HEK293 (cell line): ENCODE measurements around the gene PTPN9.

Experiments used
- CTCF ChIA-PET: fragments of 350-600 bp; formaldehyde crosslinking; extraction: SDS; loops from one replicate; lab custom pipeline; 2021; ENCODE audit warnings: antibody characterized with exemption; lab: Yijun Ruan, JAX
- POLR2A ChIA-PET: fragments of 300-600 bp; formaldehyde crosslinking; extraction: SDS; loops from one replicate; lab custom pipeline; 2020; ENCODE audit warnings: antibody characterized with exemption, inconsistent platforms; lab: Yijun Ruan, JAX
- H3K27ac ChIP-seq: fragments of 200-500 bp; sonication (Bioruptor generic); 2 replicates; pipeline ENCODE4 v1.5.1; 2014; ENCODE audit warnings: low read depth, low read length, control low read depth, inconsistent platforms; ENCODE audit errors: extremely low read depth
- H3K36me3 ChIP-seq, 2 experiments: fragments of 200-500 bp in 1 of 2; sonication (Bioruptor generic) in 1 of 2; 1 replicate in 1 of 2; 2 replicates in 1 of 2; pipeline ENCODE4 v1.5.1; 2014 to 2017; ENCODE audit warnings: inconsistent platforms in 2 of 2, low read length in 2 of 2; ENCODE audit not compliant: control insufficient read depth in 2 of 2, insufficient read depth in 1 of 2
- H3K4me1 ChIP-seq: fragments of 200-500 bp; sonication (Bioruptor generic); 2 replicates; pipeline ENCODE4 v1.5.1; 2014; ENCODE audit warnings: mild to moderate bottlenecking, low read length, inconsistent platforms; ENCODE audit not compliant: control insufficient read depth, insufficient read depth
- H3K4me3 ChIP-seq: 2 replicates; pipeline ENCODE4 v1.5.1; 2011; ENCODE audit warnings: low read depth, mild to moderate bottlenecking, control low read depth, low read length, moderate library complexity
- H3K9me3 ChIP-seq: fragments of 200-500 bp; sonication (Bioruptor generic); 2 replicates; pipeline ENCODE4 v1.5.1; 2014; ENCODE audit warnings: low read depth, low read length, inconsistent platforms; ENCODE audit not compliant: control insufficient read depth, insufficient read depth
- EGR2 ChIP-seq: fragments of 450-650 bp; formaldehyde crosslinking; IDR thresholded peaks from 2 replicates; pipeline ENCODE4 v1.5.1; 2016; ENCODE audit warnings: low read depth, missing biosample characterization, missing genetic modification characterization
- GLIS2 ChIP-seq: fragments of 450-650 bp; formaldehyde crosslinking; IDR thresholded peaks from 2 replicates; pipeline ENCODE4 v1.5.1; 2016; ENCODE audit warnings: missing biosample characterization, missing genetic modification characterization
- KLF1 ChIP-seq: fragments of 450-650 bp; formaldehyde crosslinking; IDR thresholded peaks from 2 replicates; pipeline ENCODE4 v1.5.1; 2016; ENCODE audit warnings: missing biosample characterization, missing genetic modification characterization
- KLF8 ChIP-seq: fragments of 450-650 bp; formaldehyde crosslinking; IDR thresholded peaks from 2 replicates; pipeline ENCODE4 v1.5.1; 2016; ENCODE audit warnings: missing biosample characterization, missing genetic modification characterization
- KLF9 ChIP-seq: fragments of 450-650 bp; formaldehyde crosslinking; IDR thresholded peaks from 2 replicates; pipeline ENCODE4 v1.5.1; 2016; ENCODE audit warnings: missing biosample characterization, missing genetic modification characterization, low read depth
- SCRT2 ChIP-seq: fragments of 450-650 bp; formaldehyde crosslinking; IDR thresholded peaks from 2 replicates; pipeline ENCODE4 v1.5.1; 2016; ENCODE audit warnings: missing biosample characterization, missing genetic modification characterization
- SP2 ChIP-seq: fragments of 450-650 bp; formaldehyde crosslinking; IDR thresholded peaks from 2 replicates; pipeline ENCODE4 v1.5.1; 2016; ENCODE audit warnings: missing biosample characterization, missing genetic modification characterization
- SP3 ChIP-seq: fragments of 450-650 bp; formaldehyde crosslinking; IDR thresholded peaks from 2 replicates; pipeline ENCODE4 v1.5.1; 2016; ENCODE audit warnings: missing biosample characterization, missing genetic modification characterization
- ZEB2 ChIP-seq: fragments of 450-650 bp; formaldehyde crosslinking; IDR thresholded peaks from 2 replicates; pipeline ENCODE4 v1.5.1; 2016; ENCODE audit warnings: missing biosample characterization, missing genetic modification characterization
- ZFHX2 ChIP-seq: fragments of 450-650 bp; formaldehyde crosslinking; conservative IDR thresholded peaks from 2 replicates; pipeline ENCODE4 v1.5.1; 2016; ENCODE audit warnings: missing biosample characterization, missing genetic modification characterization
- ZFP69B ChIP-seq: fragments of 450-650 bp; formaldehyde crosslinking; IDR thresholded peaks from 2 replicates; pipeline ENCODE4 v1.5.1; 2016; ENCODE audit warnings: missing biosample characterization, missing genetic modification characterization
- ZNF341 ChIP-seq: fragments of 450-650 bp; formaldehyde crosslinking; IDR thresholded peaks from 2 replicates; pipeline ENCODE4; 2016; ENCODE audit warnings: low read depth, missing biosample characterization, missing genetic modification characterization
- ZNF350 ChIP-seq: fragments of 450-650 bp; formaldehyde crosslinking; IDR thresholded peaks from 2 replicates; pipeline ENCODE4 v1.5.0; 2017; ENCODE audit warnings: missing biosample characterization, mild to moderate bottlenecking, missing genetic modification characterization
- ZNF571 ChIP-seq: fragments of 450-650 bp; formaldehyde crosslinking; IDR thresholded peaks from 2 replicates; pipeline ENCODE4 v1.5.0; 2017; ENCODE audit warnings: missing biosample characterization, missing genetic modification characterization
- ZNF623 ChIP-seq: fragments of 450-650 bp; formaldehyde crosslinking; IDR thresholded peaks from 2 replicates; pipeline ENCODE4 v1.5.1; 2016; ENCODE audit warnings: missing biosample characterization, missing genetic modification characterization
- ZNF76 ChIP-seq: fragments of 450-650 bp; formaldehyde crosslinking; IDR thresholded peaks from 2 replicates; pipeline ENCODE4; 2016; ENCODE audit warnings: low read depth, missing biosample characterization, missing genetic modification characterization, borderline replicate concordance
- ZNF791 ChIP-seq: fragments of 450-650 bp; formaldehyde crosslinking; IDR thresholded peaks from 2 replicates; pipeline ENCODE4 v1.5.1; 2016; ENCODE audit warnings: missing biosample characterization, missing genetic modification characterization
- ZXDB ChIP-seq: fragments of 450-650 bp; formaldehyde crosslinking; IDR thresholded peaks from 2 replicates; pipeline ENCODE4 v1.5.1; 2016; ENCODE audit warnings: missing biosample characterization, missing genetic modification characterization
- TF ChIP-seq, protein P1 (sequence below): fragments of 450-650 bp; formaldehyde crosslinking; IDR thresholded peaks from 2 replicates; pipeline ENCODE4 v1.5.1; 2016; ENCODE audit warnings: missing biosample characterization, missing genetic modification characterization
- TF ChIP-seq, protein P2 (sequence below): fragments of 450-650 bp; formaldehyde crosslinking; IDR thresholded peaks from 2 replicates; pipeline ENCODE4 v1.5.1; 2017; ENCODE audit warnings: missing biosample characterization, missing genetic modification characterization
- TF ChIP-seq, protein P3 (sequence below): fragments of 450-650 bp; formaldehyde crosslinking; IDR thresholded peaks from 2 replicates; pipeline ENCODE4 v1.5.1; 2016; ENCODE audit warnings: missing biosample characterization, missing genetic modification characterization
- TF ChIP-seq, protein P4 (sequence below): fragments of 450-650 bp; formaldehyde crosslinking; IDR thresholded peaks from 2 replicates; pipeline ENCODE4 v1.5.1; 2016; ENCODE audit warnings: missing biosample characterization, missing genetic modification characterization
- TF ChIP-seq, protein P5 (sequence below): fragments of 450-650 bp; formaldehyde crosslinking; IDR thresholded peaks from 2 replicates; pipeline ENCODE4 v1.5.1; 2016; ENCODE audit warnings: missing biosample characterization, missing genetic modification characterization

The PTPN9 gene

GRCh38 chr15:75451674-75452363 lies 127.3 kb downstream of the PTPN9 start, which contains the start of gene SIN3A:
Gene SIN3A (minus strand): TSS chr15:75451690. CDS start chr15:75430375, 21,315 bp downstream.
- peak within 1 kb of the TSS; percentile 96 for H3K4me3 ChIP-seq
- H3K36me3 ChIP-seq: peaks cover 0 to 5% of the 10 kb centered on the region in 2 experiments; a peak in 1 of 3 replicates
- POLR2A ChIA-PET: interaction anchor here (0.6 to 6.8 kb wide), 43 partner anchors 10 to 1479 kb away, joined by 3 to 242 read pairs (median 5); partner anchors contain the start of genes COMMD4, CSPG4, IMP3 and MAN2C1
- CTCF ChIA-PET: interaction anchor here (0.6 to 7.5 kb wide), 8 partner anchors 17 to 269 kb away, joined by 3 to 63 read pairs (median 4); partner anchors contain the start of gene MAN2C1
- peak; percentile 46; the same call in 1 of the 2 replicates for TF ChIP-seq SCRT2
- TF ChIP-seq SP3 (tag by site-specific recombination): peak; percentile 100
- TF ChIP-seq SP2 (tag by site-specific recombination): peak; percentile 95
- TF ChIP-seq, protein P1, sequence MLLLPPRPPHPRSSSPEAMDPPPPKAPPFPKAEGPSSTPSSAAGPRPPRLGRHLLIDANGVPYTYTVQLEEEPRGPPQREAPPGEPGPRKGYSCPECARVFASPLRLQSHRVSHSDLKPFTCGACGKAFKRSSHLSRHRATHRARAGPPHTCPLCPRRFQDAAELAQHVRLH (tag by site-specific recombination): 0 out of 2 replicates have a peak, but pooled peaks have one; percentile 38
- peak; percentile 78 for TF ChIP-seq ZFHX2 (tag by site-specific recombination)
- TF ChIP-seq KLF9: peak; percentile 76
- TF ChIP-seq, protein P2, sequence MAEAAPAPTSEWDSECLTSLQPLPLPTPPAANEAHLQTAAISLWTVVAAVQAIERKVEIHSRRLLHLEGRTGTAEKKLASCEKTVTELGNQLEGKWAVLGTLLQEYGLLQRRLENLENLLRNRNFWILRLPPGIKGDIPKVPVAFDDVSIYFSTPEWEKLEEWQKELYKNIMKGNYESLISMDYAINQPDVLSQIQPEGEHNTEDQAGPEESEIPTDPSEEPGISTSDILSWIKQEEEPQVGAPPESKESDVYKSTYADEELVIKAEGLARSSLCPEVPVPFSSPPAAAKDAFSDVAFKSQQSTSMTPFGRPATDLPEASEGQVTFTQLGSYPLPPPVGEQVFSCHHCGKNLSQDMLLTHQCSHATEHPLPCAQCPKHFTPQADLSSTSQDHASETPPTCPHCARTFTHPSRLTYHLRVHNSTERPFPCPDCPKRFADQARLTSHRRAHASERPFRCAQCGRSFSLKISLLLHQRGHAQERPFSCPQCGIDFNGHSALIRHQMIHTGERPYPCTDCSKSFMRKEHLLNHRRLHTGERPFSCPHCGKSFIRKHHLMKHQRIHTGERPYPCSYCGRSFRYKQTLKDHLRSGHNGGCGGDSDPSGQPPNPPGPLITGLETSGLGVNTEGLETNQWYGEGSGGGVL (tag by site-specific recombination): peak; percentile 88; the same call in 1 of the 2 replicates
- TF ChIP-seq, protein P3, sequence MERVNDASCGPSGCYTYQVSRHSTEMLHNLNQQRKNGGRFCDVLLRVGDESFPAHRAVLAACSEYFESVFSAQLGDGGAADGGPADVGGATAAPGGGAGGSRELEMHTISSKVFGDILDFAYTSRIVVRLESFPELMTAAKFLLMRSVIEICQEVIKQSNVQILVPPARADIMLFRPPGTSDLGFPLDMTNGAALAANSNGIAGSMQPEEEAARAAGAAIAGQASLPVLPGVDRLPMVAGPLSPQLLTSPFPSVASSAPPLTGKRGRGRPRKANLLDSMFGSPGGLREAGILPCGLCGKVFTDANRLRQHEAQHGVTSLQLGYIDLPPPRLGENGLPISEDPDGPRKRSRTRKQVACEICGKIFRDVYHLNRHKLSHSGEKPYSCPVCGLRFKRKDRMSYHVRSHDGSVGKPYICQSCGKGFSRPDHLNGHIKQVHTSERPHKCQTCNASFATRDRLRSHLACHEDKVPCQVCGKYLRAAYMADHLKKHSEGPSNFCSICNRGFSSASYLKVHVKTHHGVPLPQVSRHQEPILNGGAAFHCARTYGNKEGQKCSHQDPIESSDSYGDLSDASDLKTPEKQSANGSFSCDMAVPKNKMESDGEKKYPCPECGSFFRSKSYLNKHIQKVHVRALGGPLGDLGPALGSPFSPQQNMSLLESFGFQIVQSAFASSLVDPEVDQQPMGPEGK (tag by site-specific recombination): peak; percentile 78
- TF ChIP-seq ZNF350 (tag by site-specific recombination): no peak
- TF ChIP-seq ZNF76 (tag by site-specific recombination): peak; percentile 34; the same call in 1 of the 2 replicates
- no peak for TF ChIP-seq ZNF623 (tag by site-specific recombination)
- TF ChIP-seq ZEB2 (tag by site-specific recombination): peak; percentile 25; the same call in 1 of the 2 replicates
- TF ChIP-seq GLIS2 (tag by site-specific recombination): peak; percentile 82
- peak; percentile 60 for TF ChIP-seq EGR2
- TF ChIP-seq ZNF571 (tag by site-specific recombination): no peak
- TF ChIP-seq, protein P4, sequence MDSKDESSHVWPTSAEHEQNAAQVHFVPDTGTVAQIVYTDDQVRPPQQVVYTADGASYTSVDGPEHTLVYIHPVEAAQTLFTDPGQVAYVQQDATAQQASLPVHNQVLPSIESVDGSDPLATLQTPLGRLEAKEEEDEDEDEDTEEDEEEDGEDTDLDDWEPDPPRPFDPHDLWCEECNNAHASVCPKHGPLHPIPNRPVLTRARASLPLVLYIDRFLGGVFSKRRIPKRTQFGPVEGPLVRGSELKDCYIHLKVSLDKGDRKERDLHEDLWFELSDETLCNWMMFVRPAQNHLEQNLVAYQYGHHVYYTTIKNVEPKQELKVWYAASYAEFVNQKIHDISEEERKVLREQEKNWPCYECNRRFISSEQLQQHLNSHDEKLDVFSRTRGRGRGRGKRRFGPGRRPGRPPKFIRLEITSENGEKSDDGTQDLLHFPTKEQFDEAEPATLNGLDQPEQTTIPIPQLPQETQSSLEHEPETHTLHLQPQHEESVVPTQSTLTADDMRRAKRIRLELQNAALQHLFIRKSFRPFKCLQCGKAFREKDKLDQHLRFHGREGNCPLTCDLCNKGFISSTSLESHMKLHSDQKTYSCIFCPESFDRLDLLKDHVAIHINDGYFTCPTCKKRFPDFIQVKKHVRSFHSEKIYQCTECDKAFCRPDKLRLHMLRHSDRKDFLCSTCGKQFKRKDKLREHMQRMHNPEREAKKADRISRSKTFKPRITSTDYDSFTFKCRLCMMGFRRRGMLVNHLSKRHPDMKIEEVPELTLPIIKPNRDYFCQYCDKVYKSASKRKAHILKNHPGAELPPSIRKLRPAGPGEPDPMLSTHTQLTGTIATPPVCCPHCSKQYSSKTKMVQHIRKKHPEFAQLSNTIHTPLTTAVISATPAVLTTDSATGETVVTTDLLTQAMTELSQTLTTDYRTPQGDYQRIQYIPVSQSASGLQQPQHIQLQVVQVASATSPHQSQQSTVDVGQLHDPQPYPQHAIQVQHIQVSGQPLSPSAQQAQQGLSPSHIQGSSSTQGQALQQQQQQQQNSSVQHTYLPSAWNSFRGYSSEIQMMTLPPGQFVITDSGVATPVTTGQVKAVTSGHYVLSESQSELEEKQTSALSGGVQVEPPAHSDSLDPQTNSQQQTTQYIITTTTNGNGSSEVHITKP: peak; percentile 37; the same call in 1 of the 2 replicates
- no peak for TF ChIP-seq ZNF791
- peak; percentile 16 for TF ChIP-seq ZXDB (tag by site-specific recombination)
- peak; percentile 48; the same call in 1 of the 2 replicates for TF ChIP-seq KLF1 (tag by site-specific recombination)
- TF ChIP-seq, protein P5, sequence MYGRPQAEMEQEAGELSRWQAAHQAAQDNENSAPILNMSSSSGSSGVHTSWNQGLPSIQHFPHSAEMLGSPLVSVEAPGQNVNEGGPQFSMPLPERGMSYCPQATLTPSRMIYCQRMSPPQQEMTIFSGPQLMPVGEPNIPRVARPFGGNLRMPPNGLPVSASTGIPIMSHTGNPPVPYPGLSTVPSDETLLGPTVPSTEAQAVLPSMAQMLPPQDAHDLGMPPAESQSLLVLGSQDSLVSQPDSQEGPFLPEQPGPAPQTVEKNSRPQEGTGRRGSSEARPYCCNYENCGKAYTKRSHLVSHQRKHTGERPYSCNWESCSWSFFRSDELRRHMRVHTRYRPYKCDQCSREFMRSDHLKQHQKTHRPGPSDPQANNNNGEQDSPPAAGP (tag by site-specific recombination): peak; percentile 6; the same call in 1 of the 2 replicates
- peak; percentile 89 for TF ChIP-seq KLF8 (tag by site-specific recombination)
- no peak for TF ChIP-seq ZFP69B (tag by site-specific recombination)
- peak; percentile 75 for TF ChIP-seq ZNF341 (tag by site-specific recombination)
- peaks cover 15% of the 10 kb centered on the region for H3K4me1 ChIP-seq
- H3K27ac ChIP-seq: peak within 1 kb of the TSS; percentile 90
- no peaks in the 10 kb centered on the region for H3K9me3 ChIP-seq
